CD14-positive monocyte (primary cell): ENCODE results near the gene GNAI1. TPM values are rescaled to one million over a fixed set of nuclear protein-coding genes. Genes with fewer than 3 reads are reported as not detected.

Source experiments
- DNase-seq, 3 donors: peaks; one replicate each; pipeline ENCODE4 v3.0.0-alpha.2; 2011 to 2022
- H2AFZ ChIP-seq: 2 replicates; pipeline ENCODE4 v1.6.0; 2012; ENCODE audit warnings: mild to moderate bottlenecking, low read depth, low read length, inconsistent platforms; ENCODE audit not compliant: insufficient read depth, poor library complexity, severe bottlenecking
- H3K27ac ChIP-seq, 2 donors: 1 replicate in 1 of 2; 2 replicates in 1 of 2; pipeline ENCODE4 v1.5.1; 2012 to 2013; ENCODE audit warnings: low read length in 2 of 2, control low read depth in 1 of 2, inconsistent platforms in 1 of 2, low read depth in 1 of 2, mild to moderate bottlenecking in 1 of 2
- H3K27me3 ChIP-seq, 2 donors: one replicate each; pipeline versions ENCODE4 v1.6.0 to v1.6.1; 2011 to 2013; ENCODE audit warnings: low read length in 2 of 2; ENCODE audit not compliant: control insufficient read depth in 2 of 2, insufficient read depth in 2 of 2
- H3K36me3 ChIP-seq, 2 donors: replicated peaks in 1 of 2; 1 replicate in 1 of 2; 2 replicates in 1 of 2; pipeline versions ENCODE4 v1.5.1 to v1.6.1; 2012 to 2013; ENCODE audit warnings: low read length in 2 of 2, control low read depth in 1 of 2, inconsistent platforms in 1 of 2, mild to moderate bottlenecking in 1 of 2; ENCODE audit not compliant: insufficient read depth in 2 of 2, control insufficient read depth in 1 of 2
- H3K4me1 ChIP-seq, 2 donors: 1 replicate in 1 of 2; 2 replicates in 1 of 2; pipeline versions ENCODE4 v1.5.1 to v1.6.1; 2012 to 2013; ENCODE audit warnings: low read length in 2 of 2, control low read depth in 1 of 2, inconsistent platforms in 1 of 2, mild to moderate bottlenecking in 1 of 2, moderate library complexity in 1 of 2; ENCODE audit not compliant: insufficient read depth in 2 of 2, control insufficient read depth in 1 of 2
- H3K4me2 ChIP-seq: replicated peaks from 2 replicates; pipeline ENCODE3; 2012; ENCODE audit warnings: low read length, moderate library complexity, mild to moderate bottlenecking; ENCODE audit not compliant: poor library complexity, severe bottlenecking; ENCODE audit errors: extremely low read depth
- H3K4me3 ChIP-seq, 3 experiments: fragments of 200-600 bp in 1 of 3; sonication (generic) in 1 of 3; replicated peaks in 1 of 3; 1 replicate in 2 of 3; 2 replicates in 1 of 3; pipeline ENCODE4 v1.5.1; 2011 to 2013; ENCODE audit warnings: low read length in 3 of 3, mild to moderate bottlenecking in 3 of 3, control low read depth in 2 of 3, low read depth in 2 of 3, inconsistent platforms in 1 of 3, moderate library complexity in 1 of 3
- H3K79me2 ChIP-seq: 2 replicates; pipeline ENCODE4 v1.6.0; 2012; ENCODE audit warnings: mild to moderate bottlenecking, control low read depth, inconsistent platforms, low read length, moderate library complexity; ENCODE audit not compliant: insufficient read depth
- H3K9ac ChIP-seq: 2 replicates; pipeline ENCODE4 v1.6.0; 2017; ENCODE audit warnings: low read length, mild to moderate bottlenecking; ENCODE audit not compliant: insufficient read depth, poor library complexity, severe bottlenecking
- H3K9me3 ChIP-seq, 2 donors: replicated peaks in 1 of 2; 1 replicate in 1 of 2; 2 replicates in 1 of 2; pipeline versions ENCODE4 v1.5.1 to v1.6.1; 2012 to 2013; ENCODE audit warnings: low read length in 2 of 2, control low read depth in 1 of 2; ENCODE audit not compliant: control insufficient read depth in 1 of 2, insufficient read depth in 1 of 2
- H4K20me1 ChIP-seq: 2 replicates; pipeline ENCODE4 v1.6.0; 2012; ENCODE audit warnings: mild to moderate bottlenecking, low read length, control low read depth, moderate library complexity; ENCODE audit not compliant: insufficient read depth
- H3K27ac Mint-ChIP-seq, 7 donors: one replicate each; pipeline ENCODE4 v1.8.0; 2020; ENCODE audit warnings: mild to moderate bottlenecking in 7 of 7, mixed read lengths in 7 of 7, moderate library complexity in 6 of 7, inconsistent platforms in 2 of 7
- H3K27me3 Mint-ChIP-seq, 3 donors: one replicate each; pipeline ENCODE4 v1.8.0; 2021 to 2022; ENCODE audit warnings: low read depth in 3 of 3, mild to moderate bottlenecking in 3 of 3, mixed read lengths in 3 of 3, moderate library complexity in 3 of 3, inconsistent platforms in 1 of 3
- H3K36me3 Mint-ChIP-seq, 2 donors: one replicate each; pipeline ENCODE4 v1.8.0; 2020; ENCODE audit warnings: mixed read lengths in 2 of 2, inconsistent platforms in 1 of 2, mild to moderate bottlenecking in 1 of 2
- H3K4me1 Mint-ChIP-seq: one replicate; pipeline ENCODE4 v1.8.0; 2020; ENCODE audit warnings: mild to moderate bottlenecking, mixed read lengths
- H3K4me3 Mint-ChIP-seq, 2 donors: one replicate each; pipeline ENCODE4 v1.8.0; 2020; ENCODE audit warnings: mild to moderate bottlenecking in 2 of 2, mixed read lengths in 2 of 2, moderate library complexity in 1 of 2
- H3K9me3 Mint-ChIP-seq, 7 donors: one replicate each; pipeline ENCODE4 v1.8.0; 2020 to 2022; ENCODE audit warnings: mixed read lengths in 7 of 7, mild to moderate bottlenecking in 6 of 7, moderate library complexity in 6 of 7, inconsistent platforms in 2 of 7
- CTCF ChIP-seq: fragments of 200-600 bp; IDR thresholded peaks from one replicate; pipeline ENCODE4 v1.8.0; 2022; ENCODE audit warnings: antibody characterized with exemption, mild to moderate bottlenecking
- WGBS: methylation state at CpG from one replicate; pipeline ENCODE4 v1.1.5; 2013; ENCODE audit warnings: missing lambda C conversion rate; ENCODE audit not compliant: insufficient coverage; 5-methylcytosine and 5-hydroxymethylcytosine counted together
- intact Hi-C, 2 donors: fragments of 100-400 bp; cut with micrococcal nuclease; formaldehyde crosslinking; loops; one replicate each; pipeline versions ENCODE4 v1.15.0 to v1.15.1; 2023
- polyA plus RNA-seq, 3 donors: library from polyadenylated mRNA; depleted of rRNA in 1 of 3; unstranded in 2 of 3; stranded (reverse) in 1 of 3; fragments of 300-500 nt in 2 of 3; fragments of >200 nt in 1 of 3; fragmentation: Illumina TruSeq in 2 of 3; gene quantifications; 1 replicate in 2 of 3; 2 replicates in 1 of 3; pipeline ENCODE4 v1.2.3, GENCODE V29; 2012 to 2021

The GNAI1 gene
- polyA plus RNA-seq, 3 donors, result 0.72 to 1.0 (median 0.79) TPM

- H3K4me2 ChIP-seq, result no peak overlapping the region
- 100% methylated on average over 3 of the region's 4 CpGs for WGBS
- H3K4me3 ChIP-seq, result no peak overlapping the region
- DNase-seq, result no peak
- no peaks in the 10 kb centered on the region for H3K36me3 ChIP-seq
- H3K27me3 Mint-ChIP-seq, result no peaks in the 10 kb centered on the region
- H3K27ac Mint-ChIP-seq, result no peak overlapping the region
- no peaks in the 10 kb centered on the region for H3K4me1 Mint-ChIP-seq
- no peak overlapping the region for H3K9ac ChIP-seq
- no peaks in the 10 kb centered on the region for H4K20me1 ChIP-seq
- no peak for TF ChIP-seq CTCF
- H3K27me3 ChIP-seq, result no peaks in the 10 kb centered on the region
- no peaks in the 10 kb centered on the region for H3K4me1 ChIP-seq
- intact Hi-C loops, result no loop called here
- H3K27ac ChIP-seq, result no peak overlapping the region
- no peaks in the 10 kb centered on the region for H3K36me3 Mint-ChIP-seq
- H3K4me3 Mint-ChIP-seq, result no peak overlapping the region
- H3K9me3 Mint-ChIP-seq, result peaks cover 7 to 29% (median 19%) of the 10 kb centered on the region in 7 donors
- no peaks in the 10 kb centered on the region for H3K79me2 ChIP-seq
- H3K9me3 ChIP-seq, result peaks cover 0 to 6% of the 10 kb centered on the region in 2 donors
- H2AFZ ChIP-seq, result no peak overlapping the region
Measured at GRCh38 chr7:80172387-80172786, 37.8 kb downstream of the GNAI1 start.

- no peaks in the 10 kb centered on the region for H3K27me3 ChIP-seq
- intact Hi-C loops, result no loop called here
- no peak overlapping the region for H3K9ac ChIP-seq
Measured at GRCh38 chr7:80175744-80176143, 41.1 kb downstream of the GNAI1 start.

More at GRCh38 chr7:80175744-80176143, 41.1 kb downstream of the GNAI1 start:
- Histone ChIP-seq H3K4me2 (no peak overlapping the region), H3K27ac (no peak overlapping the region), H3K79me2 (no peaks in the 10 kb centered on the region), H2AFZ (no peak overlapping the region), H3K36me3 (no peaks in the 10 kb centered on the region), H4K20me1 (no peaks in the 10 kb centered on the region), H3K9me3 (peaks cover 0 to 6% of the 10 kb centered on the region in 2 donors), H3K4me3 (no peak overlapping the region), H3K4me1 (no peaks in the 10 kb centered on the region)
- TF ChIP-seq CTCF, result no peak
- Mint-ChIP-seq H3K4me1 (no peaks in the 10 kb centered on the region), H3K27ac (no peak overlapping the region), H3K4me3 (no peak overlapping the region), H3K9me3 (peaks cover 3 to 21% (median 12%) of the 10 kb centered on the region in 7 donors), H3K27me3 (no peaks in the 10 kb centered on the region), H3K36me3 (no peaks in the 10 kb centered on the region)
- no CpG with 5 or more reads among the region's 1 CpG for WGBS
- DNase-seq, result no peak
